GM12878 (cell line): ENCODE results near the gene GET3. TPM values are rescaled to one million over a fixed set of nuclear protein-coding genes. Genes with fewer than 3 reads are reported as not detected.

Experiments used
- ATAC-seq: fragments of 200-7000 bp; cut with Tn5 transposase; 3 replicates; pipeline ENCODE4 v1.9.1; 2020; ENCODE audit warnings: mild to moderate bottlenecking, moderate library complexity
- BruUV-seq: library from RNA; stranded (reverse); fragments of 400-500 nt; replicated peaks from 2 replicates; lab custom pipeline; 2021; lab: Mats Ljungman, UMichigan
- CTCF ChIA-PET: fragments of 300-600 bp; sonication (Branson Sonifier 250); formaldehyde crosslinking; extraction: SDS; loops from one replicate; lab custom pipeline; 2021; ENCODE audit warnings: inconsistent platforms; lab: Yijun Ruan, JAX
- POLR2A ChIA-PET: fragments of 350-600 bp; formaldehyde crosslinking; extraction: SDS; loops from one replicate; lab custom pipeline; 2021; ENCODE audit warnings: inconsistent platforms; lab: Charles Lee
- RAD21 ChIA-PET: fragments of 300-600 bp; sonication (Branson Sonifier 250); formaldehyde crosslinking; loops from one replicate; lab custom pipeline; 2023; ENCODE audit warnings: antibody characterized with exemption; ENCODE audit not compliant: unreplicated experiment; lab: Charles Lee
- SMC1A ChIA-PET: fragments of 300-600 bp; sonication (Branson Sonifier 250); formaldehyde crosslinking; loops from one replicate; lab custom pipeline; 2023; ENCODE audit not compliant: unreplicated experiment, uncharacterized antibody; lab: Charles Lee
- DNase-seq: peaks from one replicate; pipeline ENCODE4 v3.0.0-alpha.2; 2011; ENCODE audit warnings: low read depth, low spot score
- FAIRE-seq: peaks from 3 replicates; lab custom pipeline; 2011; peaks lifted over from hg19 to GRCh38; lab: Jason Lieb, UNC
- H2AFZ ChIP-seq: 2 replicates; pipeline ENCODE4 v1.6.0; 2011; ENCODE audit warnings: low read depth, low read length, control low read depth; ENCODE audit not compliant: control insufficient read depth
- H3K27ac ChIP-seq: 2 replicates; pipeline ENCODE4 v1.5.1; 2011; ENCODE audit warnings: control low read depth; ENCODE audit not compliant: control insufficient read depth, insufficient read depth
- H3K27me3 ChIP-seq, 2 experiments: replicated peaks in 1 of 2; 2 replicates each; pipeline versions ENCODE4 v1.6.0 to v1.6.1; 2011; ENCODE audit warnings: low read length in 1 of 2; ENCODE audit not compliant: control insufficient read depth in 2 of 2, insufficient read depth in 2 of 2
- H3K36me3 ChIP-seq, 2 experiments: 2 replicates each; pipeline ENCODE4 v1.5.1; 2011; ENCODE audit warnings: low read length in 1 of 2; ENCODE audit not compliant: control insufficient read depth in 2 of 2, insufficient read depth in 2 of 2
- H3K4me1 ChIP-seq: 2 replicates; pipeline ENCODE4 v1.6.1; 2011; ENCODE audit warnings: mild to moderate bottlenecking, low read length, moderate library complexity, mixed read lengths; ENCODE audit not compliant: control insufficient read depth, insufficient read depth
- H3K4me2 ChIP-seq: 2 replicates; pipeline ENCODE4 v1.6.0; 2011; ENCODE audit warnings: control low read depth; ENCODE audit not compliant: control insufficient read depth, insufficient read depth
- H3K4me3 ChIP-seq: fragments of 200-600 bp; sonication (generic); 2 replicates; pipeline ENCODE4 v1.5.1; 2016
- H3K79me2 ChIP-seq: 2 replicates; pipeline ENCODE4 v1.6.0; 2011; ENCODE audit warnings: low read length; ENCODE audit not compliant: control insufficient read depth, insufficient read depth
- H3K9ac ChIP-seq: 2 replicates; pipeline ENCODE4 v1.8.0; 2011; ENCODE audit warnings: low read length, control low read depth, mixed read lengths; ENCODE audit not compliant: control insufficient read depth, insufficient read depth
- H3K9me3 ChIP-seq: replicated peaks from 3 replicates; pipeline ENCODE4 v1.5.1; 2011; ENCODE audit warnings: mild to moderate bottlenecking, low read length; ENCODE audit not compliant: control insufficient read depth, insufficient read depth
- H4K20me1 ChIP-seq: 2 replicates; pipeline ENCODE4 v1.6.0; 2011; ENCODE audit not compliant: control insufficient read depth, insufficient read depth
- ATF7 ChIP-seq: fragments of 450-650 bp; IDR thresholded peaks from 2 replicates; pipeline ENCODE4 v1.6.1; 2016; ENCODE audit warnings: low read depth, mild to moderate bottlenecking
- CHD1 ChIP-seq: IDR thresholded peaks from 2 replicates; pipeline ENCODE4 v1.6.1; 2012; ENCODE audit warnings: low read depth, low read length, improper control_type of control experiment
- IRF5 ChIP-seq: fragments of 450-650 bp; IDR thresholded peaks from 2 replicates; pipeline ENCODE4 v1.6.1; 2017; ENCODE audit warnings: borderline replicate concordance
- MEF2A ChIP-seq: IDR thresholded peaks from 2 replicates; pipeline ENCODE4 v1.6.1; 2011; ENCODE audit warnings: low read depth, mild to moderate bottlenecking, low read length, moderate library complexity; ENCODE audit not compliant: insufficient read depth
- MXI1 ChIP-seq: fragments of 150-350 bp; IDR thresholded peaks from 2 replicates; pipeline ENCODE4 v1.6.1; 2011; ENCODE audit warnings: low read depth, mild to moderate bottlenecking, inconsistent platforms, low read length, improper control_type of control experiment
- RAD21 ChIP-seq: IDR thresholded peaks from 2 replicates; pipeline ENCODE4 v1.6.1; 2011; ENCODE audit warnings: mild to moderate bottlenecking, low read depth, low read length, moderate library complexity; ENCODE audit not compliant: insufficient read depth
- SMAD5 ChIP-seq: IDR thresholded peaks from 2 replicates; pipeline ENCODE4 v1.6.1; 2016; ENCODE audit warnings: antibody characterized with exemption, low read depth
- SMC3 ChIP-seq: IDR thresholded peaks from 2 replicates; pipeline ENCODE4 v1.6.1; 2011; ENCODE audit warnings: low read length, improper control_type of control experiment, borderline replicate concordance
- STAT3 ChIP-seq: IDR thresholded peaks from 2 replicates; pipeline ENCODE4 v1.6.1; 2011; ENCODE audit warnings: low read depth, low read length, improper control_type of control experiment
- TARDBP ChIP-seq: IDR thresholded peaks from 2 replicates; pipeline ENCODE4 v1.6.1; 2016; ENCODE audit warnings: borderline replicate concordance
- USF1 ChIP-seq: IDR thresholded peaks from 2 replicates; pipeline ENCODE4 v1.6.1; 2011; ENCODE audit warnings: borderline replicate concordance, low read depth, mild to moderate bottlenecking, moderate library complexity, mixed read lengths, low read length; ENCODE audit not compliant: insufficient read depth; ENCODE audit errors: extremely low read length
- YY1 ChIP-seq: IDR thresholded peaks from 2 replicates; pipeline ENCODE4 v1.6.1; 2011; ENCODE audit warnings: low read depth, mild to moderate bottlenecking, low read length
- WGBS: methylation state at CpG from one replicate; pipeline ENCODE4 v1.1.6; 2016; ENCODE audit warnings: low lambda C conversion rate; ENCODE audit not compliant: insufficient replicate concordance, insufficient coverage; ENCODE audit errors: missing lambda C conversion rate; 5-methylcytosine and 5-hydroxymethylcytosine counted together
- in situ Hi-C: fragments of 300-500 bp; cut with MboI; formaldehyde crosslinking; loops from 9 replicates; pipeline ENCODE4 v1.14.3; 2018; ENCODE audit warnings: mixed read lengths
- intact Hi-C: fragments of 100-400 bp; cut with micrococcal nuclease; formaldehyde crosslinking; loops from one replicate; pipeline ENCODE4 v1.14.2; 2022; ENCODE audit not compliant: unreplicated experiment
- polyA plus RNA-seq, 11 experiments: library from polyadenylated mRNA; depleted of rRNA in 4 of 11; unstranded in 6 of 11; stranded (reverse) in 5 of 11; fragments of >200 nt; fragmentation: Nextera tagmentation in 4 of 11; fragmentation: Illumina TruSeq in 1 of 11; extraction: Ambion mirVana in 4 of 11; extraction: Trizol in 1 of 11; gene quantifications; 1 replicate in 1 of 11; 2 replicates in 10 of 11; pipeline versions ENCODE4 v1.2.1 to v1.2.3, GENCODE V29; 2011 to 2016; ENCODE audit warnings: inconsistent platforms in 2 of 11, missing spikeins in 2 of 11, low read depth in 1 of 11
- total RNA-seq, 4 experiments: library from RNA; depleted of rRNA in 3 of 4; stranded (reverse); fragments of >200 nt in 3 of 4; fragmentation: Illumina TruSeq in 1 of 4; extraction: Trizol in 1 of 4; gene quantifications; 2 replicates each; pipeline versions ENCODE4 v1.2.1 to v1.2.3, GENCODE V29; 2013 to 2021

The GET3 gene
- total and polyA plus RNA-seq, 10 of the 15 experiments (the other 5 are each of a cell fraction or from before 2014, with no cell fraction given), result 14.5 to 144 (median 97.2) TPM

- no peaks in the 10 kb centered on the region for H3K79me2 ChIP-seq
- TF ChIP-seq TARDBP (no peak), IRF5 (no peak), STAT3 (no peak)
- TF ChIP-seq, all 136 proteins: peak for 0
- H4K20me1 ChIP-seq, result no peaks in the 10 kb centered on the region
- ChIA-PET RAD21 (interaction anchor here (0.8 kb wide), 1 partner anchor 12 kb away, joined by 3 read pairs; no protein-coding TSS in a partner anchor), POLR2A (no interaction called here), SMC1A (interaction anchor here (3.7 kb wide), 1 partner anchor 24 kb away, joined by 25 read pairs; no protein-coding TSS in a partner anchor), CTCF (interaction anchor here (3.6 to 12.1 kb wide), 2 partner anchors 12 to 23 kb away, joined by 17 to 537 read pairs; partner anchors contain the start of gene JUNB)
- H3K9ac ChIP-seq, result no peak overlapping the region
- no peaks in the 10 kb centered on the region for H3K9me3 ChIP-seq
- H3K4me3 ChIP-seq, result no peak overlapping the region
- WGBS, result 88% methylated on average over 4 of the region's 4 CpGs
- H2AFZ ChIP-seq, result no peak overlapping the region
- ATAC-seq, result no peak
- FAIRE-seq, result no peak
- no peak overlapping the region for H3K4me2 ChIP-seq
- H3K4me1 ChIP-seq, result peaks cover 4% of the 10 kb centered on the region
- no peak overlapping the region for H3K27ac ChIP-seq
- no TSS peak for BruUV-seq
- H3K27me3 ChIP-seq, result no peaks in the 10 kb centered on the region
- in situ Hi-C loops, result no loop called here
- no peak for DNase-seq
- intact Hi-C loops, result no loop called here
- no peaks in the 10 kb centered on the region for H3K36me3 ChIP-seq
Measured at GRCh38 chr19:12772323-12772722, 35.0 kb downstream of the GET3 start.

DNA sequence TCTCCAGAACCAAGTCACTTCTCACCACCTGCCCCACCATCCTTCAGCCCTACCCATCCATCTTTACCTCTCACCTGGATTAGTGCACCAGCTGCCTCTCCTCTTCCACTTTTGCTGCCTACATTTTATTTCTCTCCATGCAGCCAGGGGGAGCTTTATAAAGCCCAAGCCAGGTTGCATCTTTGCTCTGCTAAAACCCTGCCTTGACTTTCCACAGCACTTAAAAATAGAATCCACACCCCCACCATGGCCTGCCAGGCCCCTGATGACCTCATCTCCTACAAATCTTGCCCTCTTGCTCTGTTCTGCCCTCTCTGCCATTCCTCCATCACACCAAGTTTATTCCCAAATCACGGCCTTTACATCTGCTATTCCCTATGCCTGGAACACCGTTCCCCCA, 36.3 kb downstream of the GET3 start:
- H2AFZ ChIP-seq, result no peak overlapping the region
- H3K27me3 ChIP-seq, result no peaks in the 10 kb centered on the region
- H4K20me1 ChIP-seq, result no peaks in the 10 kb centered on the region
- intact Hi-C loops, result no loop called here
- ATAC-seq (no peak), FAIRE-seq (no peak), DNase-seq (no peak)
- H3K4me3 ChIP-seq, result no peak overlapping the region
- RAD21 ChIA-PET, result interaction anchor here (0.7 to 1.7 kb wide), 5 partner anchors 19 to 110 kb away, joined by 3 to 15 read pairs (median 5); no protein-coding TSS in a partner anchor
- CTCF ChIA-PET, result interaction anchor here (0.5 to 12.1 kb wide), 12 partner anchors 7 to 192 kb away, joined by 3 to 537 read pairs (median 6); partner anchors contain the start of genes JUNB and RNASEH2A
- 87% methylated on average over 2 of the region's 2 CpGs for WGBS
- SMC1A ChIA-PET, result interaction anchor here (0.6 to 3.7 kb wide), 3 partner anchors 20 to 26 kb away, joined by 3 to 25 read pairs (median 4); no protein-coding TSS in a partner anchor
- no peaks in the 10 kb centered on the region for H3K36me3 ChIP-seq
- H3K9ac ChIP-seq, result no peak overlapping the region
- POLR2A ChIA-PET, result interaction anchor here (0.6 to 2.1 kb wide), 5 partner anchors 11 to 410 kb away, joined by 3 to 16 read pairs (median 4); partner anchors contain the start of gene JUNB
- no peak overlapping the region for H3K27ac ChIP-seq
- no peak overlapping the region for H3K4me2 ChIP-seq
- in situ Hi-C loops, result no loop called here
- peaks cover 2% of the 10 kb centered on the region for H3K79me2 ChIP-seq
- BruUV-seq, result TSS peak; percentile 56
- H3K9me3 ChIP-seq, result no peaks in the 10 kb centered on the region
- H3K4me1 ChIP-seq, result peaks cover 4% of the 10 kb centered on the region
- TF ChIP-seq CHD1, result no peak
- no peak for TF ChIP-seq USF1
- TF ChIP-seq ATF7, result peak; percentile 62
- TF ChIP-seq SMAD5, result no peak
- peak; percentile 16; the same call in 1 of the 2 replicates for TF ChIP-seq SMC3
- TF ChIP-seq RAD21, result peak; percentile 29; the same call in 1 of the 2 replicates
- no peak for TF ChIP-seq YY1
- TF ChIP-seq MEF2A, result no peak
- no peak for TF ChIP-seq MXI1
